ENCODE measurements around the gene ARL6IP5. TPM values are rescaled to one million over a fixed set of nuclear protein-coding genes. Genes with fewer than 3 reads are reported as not detected.
A peak's percentile ranks its signal among the peaks of the same experiment; 100 is the strongest.

The ARL6IP5 gene
- total RNA-seq, 1 experiment from 2014 or later = 16.9 TPM

DNA sequence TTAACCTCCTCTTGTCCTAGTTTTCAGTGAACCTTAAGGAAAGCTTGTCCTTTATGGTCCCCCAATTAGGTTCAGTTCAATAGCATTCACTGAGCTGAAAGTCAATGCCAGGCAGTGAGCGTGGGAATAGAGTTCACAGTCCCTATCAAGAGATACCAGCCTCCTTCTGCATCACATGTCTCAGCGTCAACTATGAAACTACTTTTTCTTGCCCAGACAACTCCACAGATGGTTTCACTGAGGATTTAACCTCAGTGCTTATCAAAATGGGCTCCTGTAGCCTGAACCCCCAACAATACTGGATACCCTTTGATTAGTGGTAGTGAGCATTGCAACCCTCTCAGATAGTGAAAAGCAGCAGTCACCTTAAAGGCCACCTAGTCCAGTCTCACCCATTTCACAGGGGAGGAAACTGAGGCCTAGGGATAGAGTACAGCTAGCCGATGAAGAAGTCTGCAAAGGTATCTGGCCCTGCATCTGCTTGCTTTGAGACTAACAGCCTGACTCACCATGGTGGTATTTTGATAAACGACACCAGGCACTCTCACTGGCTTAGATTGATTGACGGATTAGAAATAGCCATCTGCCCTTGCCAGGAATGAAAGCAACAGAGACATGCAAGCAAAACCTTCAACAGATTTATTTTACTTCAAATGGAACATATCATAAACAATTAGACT is 3.0 kb upstream of the ARL6IP5 start:
- H3K4me1 ChIP-seq (ENCODE audit: insufficient read depth, low read length) = peaks cover 6% of the 10 kb centered on the region; the same call in 1 of the 2 replicates
- H3K14ac ChIP-seq (ENCODE audit: insufficient read depth, low read length) = no peak overlapping the region
- H3K18ac ChIP-seq (ENCODE audit: insufficient read length, low read depth, low read length) = no peak overlapping the region
- no peak overlapping the region for H2AFZ ChIP-seq (ENCODE audit: low read length)
- H2BK15ac ChIP-seq (ENCODE audit: low read depth, low read length) = no peak overlapping the region
- no peak overlapping the region for H3T11ph ChIP-seq (ENCODE audit: low read length)
- no peak overlapping the region for H3K9ac ChIP-seq (ENCODE audit: extremely low read depth, insufficient read length, low read length)
- H3K79me2 ChIP-seq (ENCODE audit: insufficient read depth, low read length) = peaks cover 5% of the 10 kb centered on the region; the same call in 1 of the 2 replicates
- no peak overlapping the region for H4K8ac ChIP-seq (replicated peaks; ENCODE audit: insufficient read length, low read depth, low read length)
- no peak overlapping the region for H3K56ac ChIP-seq (ENCODE audit: insufficient read length, low read depth, low read length)
- H3K4me2 ChIP-seq (ENCODE audit: insufficient read depth, insufficient read length, low read length) = no peak overlapping the region
- no peak overlapping the region for H3K27ac Mint-ChIP-seq
- no peak overlapping the region for H2BK120ac ChIP-seq (ENCODE audit: low read depth, low read length, poor library complexity, severe bottlenecking)
- no peak overlapping the region for H2BK12ac ChIP-seq (ENCODE audit: insufficient read length, low read depth, low read length)
- peak overlapping the region in 1 of 2 experiments; percentile 47; a peak in 2 of 5 replicates for H3K4me3 Mint-ChIP-seq
- H3K23me2 ChIP-seq (ENCODE audit: insufficient read length, low read depth, low read length, poor library complexity, severe bottlenecking) = peaks cover 10% of the 10 kb centered on the region
- no CpG with 5 or more reads among the region's 5 CpGs for WGBS (ENCODE audit: extremely low coverage, insufficient read length, low lambda C conversion rate)
- no peak overlapping the region for H2BK20ac ChIP-seq (ENCODE audit: low read depth, low read length, poor library complexity, severe bottlenecking)
- no peak for TF ChIP-seq CTCF (conservative IDR thresholded peaks at IDR 0.05)
- H3K27ac ChIP-seq (ENCODE audit: insufficient read length, low read depth, low read length) = no peak overlapping the region
- no peaks in the 10 kb centered on the region; the same call in 1 of the 2 replicates for H3K27me3 Mint-ChIP-seq (ENCODE audit: low read depth)
- H4K5ac ChIP-seq (ENCODE audit: insufficient read length, low read depth, low read length) = no peak overlapping the region
- H3K27me3 ChIP-seq (ENCODE audit: insufficient read depth, low read length) = no peaks in the 10 kb centered on the region
- H4K20me1 ChIP-seq (ENCODE audit: control insufficient read depth, insufficient read depth, insufficient read length) = no peaks in the 10 kb centered on the region
- H2BK5ac ChIP-seq (ENCODE audit: insufficient read length, low read length) = no peak overlapping the region
- H3K9me3 Mint-ChIP-seq = no peaks in the 10 kb centered on the region
- peak; percentile 36 for DNase-seq
- H3K4ac ChIP-seq (ENCODE audit: low read depth, low read length) = no peak overlapping the region
- no peaks in the 10 kb centered on the region for H3K9me3 ChIP-seq (ENCODE audit: control insufficient read depth, low read depth, low read length)
- peaks cover 1 to 10% (median 3%) of the 10 kb centered on the region in 3 experiments; a peak in 6 of 7 replicates for H3K36me3 Mint-ChIP-seq (ENCODE audit: insufficient read depth in 1 of 3, low read depth in 3 of 3)
- peaks cover 6% of the 10 kb centered on the region for H3K79me1 ChIP-seq (ENCODE audit: insufficient read depth, low read depth, low read length, poor library complexity, severe bottlenecking)
- no peak overlapping the region for H2AK5ac ChIP-seq (ENCODE audit: insufficient read length, low read length)
- no peak overlapping the region for H4K91ac ChIP-seq (ENCODE audit: insufficient read length, low read depth, low read length)
- H3K23ac ChIP-seq (ENCODE audit: insufficient read length, low read depth, low read length) = no peak overlapping the region
- H3K4me1 Mint-ChIP-seq = peaks cover 35 to 37% of the 10 kb centered on the region in 2 experiments

All from H9 (cell line).